ENCODE data around the gene SP100.

GRCh38 chr2:230425377-230425776, 9.4 kb downstream of the SP100 start:
- TF ChIP-seq POLR2A (IDR thresholded peaks at IDR 0.05) (no peak), CTCF (IDR thresholded peaks at IDR 0.05) (no peak)
